ENCODE measurements around the gene FAM98B.
"Not testable (repeated sequence)": the region's sequence is repeated elsewhere in the genome, so short reads cannot be mapped to it uniquely, and the experiment has no call there.

FAM98B gene

DNA sequence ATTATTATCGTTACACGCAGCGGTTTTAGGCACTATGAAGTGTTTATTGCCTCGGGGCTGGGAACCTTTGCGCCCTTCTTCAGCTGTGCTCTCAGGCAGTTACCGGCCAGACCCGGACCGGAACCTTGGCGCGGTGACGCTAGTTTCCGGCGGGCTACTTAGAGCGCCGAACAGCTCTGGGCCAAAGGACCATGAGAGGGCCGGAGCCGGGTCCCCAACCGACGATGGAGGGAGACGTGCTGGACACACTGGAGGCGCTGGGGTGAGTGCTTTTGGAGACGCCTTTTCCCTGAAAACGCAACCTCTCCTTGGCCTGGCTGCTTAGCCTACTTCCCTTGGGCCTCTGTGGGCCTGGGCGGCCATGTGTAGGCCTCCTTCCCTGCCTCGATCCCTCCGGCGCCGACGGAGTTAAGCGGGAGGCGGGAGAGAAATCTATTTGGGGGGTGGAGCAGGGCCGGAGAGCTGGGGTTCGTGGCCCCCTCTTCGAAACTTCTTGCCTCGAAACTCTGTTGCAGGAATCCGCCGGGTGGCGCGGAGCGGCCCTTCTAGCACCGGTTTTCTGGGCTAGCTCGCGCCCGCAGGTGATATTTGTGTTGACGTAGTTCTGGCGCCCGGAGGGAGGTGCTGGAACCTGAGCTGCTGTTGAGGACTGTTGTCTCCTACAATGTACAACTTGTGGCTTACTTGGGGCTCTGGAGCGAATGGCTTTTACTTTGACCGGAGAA, at the start of gene FAM98B:
Gene FAM98B (plus strand): TSS at position 157 of the 725 bp plus-strand sequence. CDS start 35 bp downstream, at position 192.
- DNase-seq: peak; percentile 94

DNA sequence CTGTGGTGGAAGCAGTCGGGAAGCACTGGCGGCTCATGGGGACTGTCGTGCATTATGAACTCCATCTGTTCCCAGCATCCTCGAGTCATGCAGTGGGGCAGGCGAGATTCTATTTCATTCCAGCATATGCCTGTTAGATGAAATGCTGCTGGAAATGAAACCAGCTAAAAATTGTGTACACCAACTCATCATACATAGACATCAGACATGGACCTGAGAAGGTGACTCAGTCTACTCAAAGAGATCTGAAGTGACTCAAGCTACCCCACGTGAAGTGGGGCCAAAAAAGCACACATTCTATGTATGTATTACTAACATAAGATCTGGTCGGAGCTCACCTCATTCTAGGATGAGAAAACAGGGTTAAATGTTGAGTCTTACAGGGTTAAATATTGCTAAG, 47.5 kb upstream of the FAM98B start:
- no peak for DNase-seq

DNA sequence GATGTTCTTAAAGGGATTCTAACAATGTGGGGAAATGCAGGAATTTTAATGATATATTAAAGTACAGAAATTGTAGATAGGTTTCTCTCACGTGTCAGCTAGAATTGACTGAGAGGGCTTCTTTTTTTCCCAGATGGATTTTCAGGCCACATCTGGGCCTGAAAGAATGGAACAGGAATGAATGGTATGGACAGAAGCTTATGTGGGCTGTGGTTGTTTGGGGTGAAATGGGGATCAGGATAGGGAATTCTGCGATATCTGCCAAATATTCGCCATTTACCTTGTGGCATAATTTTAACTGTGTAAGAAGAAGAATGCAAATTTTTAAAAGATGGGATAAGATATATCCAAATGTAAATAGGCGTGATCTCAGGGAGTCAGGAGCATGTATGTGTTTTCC, 45.4 kb upstream of the FAM98B start:
- DNase-seq: no peak

DNA sequence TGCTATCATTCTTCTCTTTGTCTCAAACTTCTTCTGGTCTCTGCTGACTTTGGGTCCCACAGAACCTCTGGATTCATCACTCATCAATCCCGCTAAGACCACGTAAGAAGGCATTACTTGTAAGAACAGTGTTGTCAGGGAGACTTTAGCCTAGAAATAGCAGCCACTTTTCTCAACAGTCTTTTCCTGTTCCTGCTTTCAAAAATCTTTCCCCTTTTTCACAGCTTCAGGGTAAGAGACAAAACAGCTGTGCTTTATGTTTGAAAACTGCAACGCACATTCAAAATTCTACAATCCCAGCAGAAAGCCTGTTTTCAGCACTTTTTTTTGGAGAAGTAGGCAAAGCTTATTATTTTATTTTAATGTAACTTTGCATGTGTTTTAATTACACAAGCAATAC, 42.0 kb upstream of the FAM98B start:
- DNase-seq: no peak

DNA sequence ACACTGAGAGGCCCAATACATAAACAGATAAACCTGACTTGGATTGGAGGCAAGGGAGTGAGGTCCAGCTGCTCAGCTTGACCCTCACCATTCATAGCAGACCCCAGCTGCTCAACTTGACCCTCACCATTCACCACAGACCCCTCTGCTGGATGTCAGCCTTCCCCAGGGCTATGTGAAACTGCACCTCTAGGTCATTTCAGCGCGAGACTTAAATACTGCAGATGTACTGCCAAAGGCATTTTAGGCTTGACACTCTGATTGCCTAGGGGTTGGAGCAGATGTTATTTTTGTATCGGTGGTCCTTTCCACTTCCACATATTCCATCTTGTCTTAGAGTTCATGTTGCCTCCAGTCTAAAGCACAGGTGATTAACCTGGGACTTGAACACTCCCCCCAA, 41.5 kb upstream of the FAM98B start:
- no peak for DNase-seq

DNA sequence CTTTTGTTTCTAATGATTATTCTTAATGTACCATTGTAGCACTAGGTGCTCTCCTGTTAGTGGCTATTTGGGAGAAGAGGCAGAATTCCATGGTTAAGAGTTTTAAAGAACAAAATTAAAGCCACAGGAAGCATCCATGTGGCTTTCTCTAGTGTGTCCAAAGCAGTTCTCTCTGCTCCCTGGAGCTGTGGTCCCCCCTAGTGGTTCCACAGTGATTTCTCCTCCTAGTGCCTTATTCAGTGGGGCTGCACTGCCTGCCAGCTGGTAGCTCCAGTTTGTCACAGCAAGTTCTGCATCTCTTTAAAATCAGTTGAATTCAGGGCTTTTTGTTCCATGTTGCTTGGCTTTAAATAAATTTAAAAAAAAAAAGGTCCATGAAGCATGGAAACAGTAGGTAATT, 39.6 kb upstream of the FAM98B start:
- DNase-seq: peak; percentile 20

DNA sequence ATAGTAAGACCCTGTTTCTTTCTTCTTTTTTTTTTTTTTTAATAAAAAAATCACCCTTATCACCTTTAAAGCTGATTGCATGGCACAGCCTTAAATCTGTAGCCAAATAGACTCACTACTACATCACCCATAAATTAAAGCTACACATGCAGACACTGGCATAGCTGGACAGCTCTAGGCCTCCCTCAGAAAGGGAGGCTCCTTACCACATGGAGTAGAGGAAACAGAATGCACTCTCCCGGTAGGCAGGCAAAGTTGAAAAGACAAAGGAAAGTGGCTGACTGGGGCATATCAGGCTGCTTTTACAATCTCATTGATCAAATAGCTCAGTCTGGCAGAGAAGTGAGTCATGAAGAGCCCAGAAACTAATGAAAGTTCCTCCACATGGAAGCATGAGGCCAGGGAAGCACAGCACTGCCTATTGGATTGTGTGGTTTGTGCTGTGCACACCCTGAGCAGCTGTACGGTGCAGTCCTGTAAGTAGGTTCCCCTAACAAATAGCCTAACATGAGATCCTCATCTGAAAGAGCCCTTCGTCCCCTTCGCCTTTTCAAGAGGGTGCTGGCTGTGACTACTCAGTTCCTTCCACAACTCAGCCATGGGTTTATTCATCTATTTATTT, 32.7 kb upstream of the FAM98B start:
- DNase-seq: no peak

DNA sequence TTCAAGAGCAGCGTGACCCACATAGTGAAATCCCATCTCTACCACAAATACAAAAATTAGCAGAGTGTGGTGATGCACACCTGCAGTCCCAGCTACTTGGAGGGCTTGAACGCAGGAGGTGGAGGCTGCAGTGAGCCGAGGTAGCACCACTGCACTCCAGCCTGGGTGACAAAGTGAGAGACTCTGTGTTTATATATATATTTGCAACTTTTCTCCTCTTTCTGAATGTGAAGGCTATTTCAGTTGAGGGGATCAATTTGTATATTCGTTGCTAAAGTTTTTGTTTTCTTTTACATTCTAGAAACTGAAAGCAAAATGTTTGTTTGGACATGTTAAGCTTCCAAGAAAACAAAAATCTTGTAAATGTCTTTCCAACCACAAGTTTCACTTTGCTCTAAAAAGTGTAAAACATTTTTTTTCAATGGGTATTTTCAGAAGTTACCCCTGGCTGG, 29.8 kb upstream of the FAM98B start:
- no peak for DNase-seq

DNA sequence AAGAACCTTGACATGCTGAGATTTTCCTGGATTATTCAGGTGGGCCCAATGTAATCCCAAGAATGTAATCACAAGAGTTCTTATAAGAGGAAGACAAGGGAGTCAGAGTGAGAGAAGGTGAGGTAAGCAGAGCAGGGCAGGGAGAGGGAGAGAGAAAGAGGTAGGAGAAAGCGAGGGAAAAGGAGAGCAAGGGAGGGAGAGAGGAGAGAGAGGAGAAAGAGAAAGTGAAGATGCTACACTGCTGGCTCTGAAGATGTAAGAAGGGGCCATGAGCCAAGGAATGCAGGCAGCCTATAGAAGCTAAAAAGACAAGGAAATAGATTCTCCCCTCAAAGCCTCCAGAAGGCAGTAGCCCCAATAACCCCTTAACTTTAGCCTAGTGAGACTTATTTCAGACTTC, 28.7 kb upstream of the FAM98B start:
- no peak for DNase-seq

DNA sequence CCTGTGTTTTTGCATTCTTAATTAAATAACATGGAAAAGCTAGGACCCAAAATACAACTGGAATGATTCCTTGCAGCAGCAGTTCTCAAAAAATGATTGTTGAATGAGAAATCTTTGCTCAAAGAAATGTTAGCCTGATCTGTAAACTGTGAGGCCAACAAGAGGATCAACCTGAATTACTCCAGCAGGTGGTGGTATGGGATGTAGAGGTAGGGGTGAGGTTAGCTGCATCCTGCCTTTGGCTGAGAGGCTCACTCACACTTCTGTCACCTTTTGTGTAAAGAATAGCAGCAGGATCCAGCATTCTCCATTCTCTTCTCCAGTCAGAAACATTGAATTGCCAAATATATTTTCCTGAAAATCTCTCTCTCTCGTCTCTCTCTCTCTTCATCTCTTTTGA, 26.5 kb upstream of the FAM98B start:
- DNase-seq: no peak

DNA sequence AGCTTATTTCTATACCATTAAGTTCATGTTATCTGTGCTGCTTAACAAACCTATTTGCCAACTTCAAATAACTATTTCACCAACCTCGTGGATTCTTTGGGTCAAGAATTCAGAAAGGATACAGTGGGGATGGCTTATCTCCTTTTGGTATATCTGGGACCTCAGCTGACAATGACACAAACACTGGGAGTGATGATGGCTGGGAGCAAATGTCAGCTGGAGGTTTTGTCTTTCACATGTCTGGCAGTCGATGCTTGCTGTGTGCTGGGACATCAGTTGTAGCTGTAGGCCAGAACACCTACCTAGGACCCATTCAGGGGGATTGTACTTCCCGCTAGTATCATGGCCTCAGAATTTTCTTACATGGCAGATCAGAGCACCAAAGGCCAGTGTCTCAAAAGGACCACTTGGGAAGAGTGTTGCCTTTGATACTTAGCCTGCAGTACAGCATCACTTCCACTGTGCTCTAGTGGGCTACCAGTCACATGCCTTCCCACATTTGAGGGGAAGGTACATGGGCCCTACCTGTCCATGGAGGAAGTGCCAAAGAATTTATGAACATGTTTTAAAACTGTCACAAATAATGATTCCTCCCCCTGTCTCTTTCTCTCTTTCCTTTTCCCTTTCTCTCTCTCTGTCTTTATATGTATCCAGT, 23.7 kb upstream of the FAM98B start:
- DNase-seq: no peak

DNA sequence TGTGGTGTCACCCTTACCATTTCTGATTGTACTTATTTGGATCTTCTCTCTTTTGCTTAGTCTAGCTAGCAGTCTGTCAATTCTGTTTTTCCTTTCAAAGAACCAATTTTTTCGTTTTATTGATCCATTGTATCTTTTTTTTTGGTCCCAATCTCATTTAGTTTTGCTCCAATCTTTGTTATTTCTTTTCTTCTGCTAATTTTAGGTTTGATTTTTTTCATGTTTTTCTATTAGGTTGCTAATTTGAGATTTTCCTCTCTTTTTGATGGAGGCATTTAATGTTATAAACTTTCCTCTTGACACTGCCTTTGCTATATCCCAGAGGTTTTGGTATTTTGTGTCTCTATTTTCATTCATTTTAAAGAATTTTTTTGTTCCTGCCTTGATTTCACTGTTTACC, 16.9 kb upstream of the FAM98B start:
- no peak for DNase-seq

DNA sequence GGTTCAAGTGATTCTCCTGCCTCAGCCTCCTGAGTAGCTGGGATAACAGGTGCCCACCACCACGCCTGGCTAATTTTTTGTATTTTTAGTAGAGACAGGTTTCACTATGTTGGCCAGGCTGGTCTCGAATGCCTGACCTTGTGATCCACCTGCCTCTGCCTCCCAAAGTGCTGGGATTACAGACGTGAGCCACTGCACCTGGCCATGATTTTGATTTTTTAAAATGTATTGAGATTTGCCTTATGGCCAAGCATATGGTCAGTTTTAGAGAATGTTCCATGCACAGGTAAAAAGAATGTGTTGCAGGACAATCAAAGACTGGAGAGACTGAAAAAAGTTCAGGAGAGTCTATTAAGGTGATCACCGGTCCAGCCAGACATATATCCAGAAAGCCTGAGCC, 16.3 kb upstream of the FAM98B start:
- DNase-seq: not testable (repeated sequence)

DNA sequence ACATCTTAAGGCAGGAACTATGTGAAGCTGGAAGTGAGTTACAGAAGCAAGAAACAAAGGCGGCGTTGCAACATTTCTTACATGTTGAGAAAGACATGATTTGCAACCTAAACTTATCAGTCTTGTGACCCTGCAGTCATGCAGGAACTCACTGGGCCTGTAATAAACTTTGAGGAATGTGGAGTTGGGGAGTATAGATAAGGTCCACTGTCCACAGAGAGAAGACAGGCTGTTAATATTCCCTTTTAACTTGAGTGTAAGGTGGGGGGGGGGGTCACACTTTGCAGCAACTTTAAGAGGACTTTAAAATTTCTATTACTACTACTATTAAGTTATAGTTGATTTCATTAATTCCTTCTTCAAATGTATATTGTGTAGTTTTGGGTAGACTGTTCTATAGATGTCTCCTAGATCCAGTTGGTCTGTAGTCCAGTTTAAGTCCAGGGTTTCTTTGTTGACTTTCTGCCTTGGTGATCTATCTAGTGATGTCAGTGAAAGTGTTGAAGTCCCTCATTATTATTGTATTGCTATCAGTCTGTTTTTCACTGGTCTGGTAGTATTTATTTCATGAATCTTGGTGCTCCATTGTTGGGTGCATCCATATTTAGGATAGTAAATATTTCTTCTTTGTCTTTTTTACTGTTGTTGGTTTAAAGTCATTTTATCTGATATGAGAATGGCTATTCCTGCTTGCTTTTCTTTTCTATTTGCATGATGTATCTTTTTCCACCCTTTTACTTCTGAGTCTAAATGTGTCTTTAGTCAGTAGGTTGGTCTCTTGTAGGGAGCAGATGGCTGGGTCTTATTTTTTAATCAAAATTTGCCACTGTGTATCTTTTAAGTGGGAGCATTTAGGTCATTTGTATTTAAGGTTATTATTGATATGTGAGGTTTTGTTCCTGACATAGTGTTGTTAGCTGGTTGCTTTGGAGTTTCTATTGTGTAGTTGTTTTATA, 15.6 kb upstream of the FAM98B start:
- DNase-seq: no peak

DNA sequence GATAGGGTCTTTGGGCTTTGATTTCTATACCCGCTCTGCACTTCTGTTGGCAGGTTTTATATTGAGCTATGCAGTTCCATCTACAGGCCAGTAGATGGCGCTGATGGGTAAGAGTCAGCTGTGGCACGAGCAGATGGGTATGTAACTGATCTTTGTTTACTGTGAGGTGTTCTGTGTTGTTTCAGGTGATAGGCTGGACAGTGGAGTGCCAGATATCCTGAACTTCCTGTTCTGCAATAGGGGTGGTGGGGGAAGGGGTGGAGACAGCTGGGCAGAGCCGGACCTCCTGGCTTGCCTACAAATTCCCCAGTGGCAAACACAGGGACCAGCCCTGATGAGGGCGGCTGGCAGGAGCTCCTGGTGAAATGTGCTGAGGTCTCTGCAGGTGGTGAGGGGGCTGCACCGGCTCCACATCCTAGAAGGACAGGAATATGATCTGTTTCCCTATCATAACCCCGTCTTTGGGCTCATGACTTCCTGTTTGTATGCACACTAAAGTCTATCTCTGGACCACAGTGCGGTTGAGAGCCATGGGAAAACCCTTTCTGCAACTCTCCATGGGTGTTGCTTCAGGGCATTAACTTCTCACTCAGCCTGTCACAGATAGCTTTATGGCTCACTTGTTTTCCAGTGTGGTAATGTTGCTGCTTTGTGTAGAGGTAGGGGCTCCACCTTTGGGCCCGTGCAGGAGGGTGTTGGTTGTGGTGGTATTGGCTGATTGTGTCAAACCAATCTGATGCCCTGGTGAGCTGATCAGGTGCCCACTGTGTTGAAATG, 13.4 kb upstream of the FAM98B start:
- DNase-seq: peak; percentile 73

DNA sequence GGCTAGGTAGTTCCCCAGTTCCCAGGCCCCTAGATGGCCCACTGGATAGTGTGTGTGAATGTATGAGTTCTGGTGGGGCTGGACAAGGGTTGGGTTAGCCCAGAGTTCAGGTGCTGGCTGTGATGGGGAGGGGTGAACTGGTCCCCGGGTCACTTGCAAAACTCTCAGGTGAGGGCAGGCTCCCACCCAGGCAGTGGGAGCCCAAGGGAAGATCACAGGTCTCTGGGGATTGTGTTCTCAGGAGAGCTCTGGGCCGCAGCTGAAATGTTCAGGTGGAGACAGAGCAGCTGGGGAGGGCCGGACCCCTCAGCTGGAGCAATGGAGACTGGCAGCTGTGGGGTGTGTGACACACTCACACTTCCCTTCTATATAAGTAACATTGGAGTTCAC, 12.8 kb upstream of the FAM98B start:
- DNase-seq: no peak

DNA sequence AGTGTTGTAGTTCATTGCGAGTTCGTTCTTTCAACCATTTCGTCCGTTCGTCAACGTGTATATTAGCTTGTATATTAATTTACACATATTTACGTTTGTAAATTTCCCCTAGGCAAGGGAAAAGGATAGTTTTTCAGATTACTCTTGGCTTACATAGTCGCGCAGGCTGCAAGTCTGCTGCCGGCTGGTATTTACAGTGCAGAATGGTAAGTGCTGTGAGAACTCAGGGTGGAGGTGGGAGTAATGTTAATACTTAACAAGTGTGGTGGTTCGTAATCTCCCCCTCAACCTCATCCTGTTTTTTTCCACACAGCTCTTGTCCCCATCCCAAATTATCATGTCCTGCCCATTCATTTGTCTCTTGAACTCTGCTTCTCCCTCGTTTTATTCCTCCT, 766 bp downstream of the FAM98B start:
- DNase-seq: no peak

DNA sequence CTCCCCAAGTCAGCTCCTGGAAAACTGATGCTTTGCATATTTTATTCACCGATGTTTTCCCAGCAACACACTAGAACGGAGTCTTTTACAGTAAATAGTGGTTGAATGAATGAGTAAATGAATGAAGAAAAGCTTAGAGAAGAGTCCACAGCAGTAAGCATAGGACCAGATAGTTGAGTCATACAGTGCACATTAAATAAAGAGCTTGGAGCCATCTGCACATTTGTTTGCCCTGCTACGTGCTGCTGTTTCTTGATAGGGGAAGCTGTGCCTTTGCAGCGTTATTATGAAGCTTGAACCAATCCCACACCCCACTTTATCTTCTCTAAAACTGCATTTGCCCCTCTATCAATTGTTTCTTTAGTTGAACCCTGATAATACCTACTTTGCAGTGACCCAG, 1.2 kb downstream of the FAM98B start:
- DNase-seq: peak; percentile 23

DNA sequence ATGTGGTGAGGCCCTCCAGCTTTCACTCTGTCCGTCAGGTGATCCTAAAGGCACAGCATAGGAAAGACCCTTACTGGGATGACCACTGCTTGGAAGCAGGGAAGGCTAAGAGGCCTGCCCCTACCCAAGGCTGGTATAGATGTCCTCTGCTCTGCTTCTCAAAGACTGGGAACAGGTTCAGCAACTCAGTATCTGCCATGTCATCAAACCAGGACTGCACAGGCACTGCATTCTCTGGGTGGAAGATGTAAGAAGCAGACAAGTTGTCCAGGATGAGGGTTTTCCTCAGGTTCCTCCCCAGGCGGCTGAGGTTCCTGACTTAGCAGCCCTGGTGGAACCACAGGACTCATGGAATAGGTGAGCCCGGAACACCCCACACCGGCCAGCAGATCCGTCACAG, 4.7 kb downstream of the FAM98B start:
- DNase-seq: no peak

DNA sequence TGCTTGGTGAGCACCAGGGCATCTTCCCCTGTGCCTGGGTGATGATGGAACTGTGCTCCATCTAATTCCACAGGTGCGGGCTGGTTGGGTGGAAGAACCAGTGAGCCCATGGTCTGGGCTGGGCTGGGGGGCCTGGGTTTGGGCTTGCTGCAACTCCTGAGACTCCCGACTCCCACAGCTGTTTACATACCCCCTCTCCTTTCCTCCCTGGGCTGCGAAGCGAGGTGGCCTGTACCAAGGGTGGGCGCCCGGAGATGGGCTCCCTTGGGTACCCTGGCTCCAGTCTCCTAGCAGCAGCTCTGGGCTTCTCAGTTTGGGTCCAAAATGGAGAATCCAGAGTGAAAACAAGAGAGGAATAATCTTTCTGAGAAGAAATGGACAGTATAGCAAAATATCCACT, 5.6 kb downstream of the FAM98B start:
- no peak for DNase-seq

DNA sequence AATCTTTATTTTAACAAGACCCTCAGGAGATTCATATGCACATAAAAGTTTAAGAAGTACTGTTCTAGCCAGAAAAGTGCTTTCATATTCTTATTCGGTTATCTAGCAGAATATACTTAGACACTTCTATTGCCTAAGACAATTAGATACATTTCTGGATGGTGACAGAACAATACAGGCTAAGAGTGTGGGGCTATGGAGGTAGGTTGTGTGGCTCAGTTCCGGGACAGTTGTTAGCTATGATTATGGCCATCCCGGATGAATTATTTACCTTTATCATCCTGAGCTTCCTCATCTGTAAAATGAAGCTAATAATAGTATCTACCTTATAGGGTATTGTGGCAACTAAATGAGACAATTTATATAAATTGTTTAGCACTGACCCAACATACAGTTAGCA, 6.6 kb downstream of the FAM98B start:
- DNase-seq: no peak
